GM19467 (cell line): ENCODE data around the gene CALB2.

Source experiments
- ATAC-seq: cut with Tn5 transposase; IDR thresholded peaks from one replicate; pipeline ENCODE4 v1.9.1; 2021; ENCODE audit warnings: mild to moderate bottlenecking, moderate library complexity; ENCODE audit not compliant: unreplicated experiment

Gene CALB2

GRCh38 chr16:71424626-71425025, 66.1 kb downstream of the CALB2 start:
- no peak for ATAC-seq

GRCh38 chr16:71425746-71426068, 67.2 kb downstream of the CALB2 start:
- no peak for ATAC-seq

GRCh38 chr16:71426069-71426879, 67.8 kb downstream of the CALB2 start:
- ATAC-seq = no peak

DNA sequence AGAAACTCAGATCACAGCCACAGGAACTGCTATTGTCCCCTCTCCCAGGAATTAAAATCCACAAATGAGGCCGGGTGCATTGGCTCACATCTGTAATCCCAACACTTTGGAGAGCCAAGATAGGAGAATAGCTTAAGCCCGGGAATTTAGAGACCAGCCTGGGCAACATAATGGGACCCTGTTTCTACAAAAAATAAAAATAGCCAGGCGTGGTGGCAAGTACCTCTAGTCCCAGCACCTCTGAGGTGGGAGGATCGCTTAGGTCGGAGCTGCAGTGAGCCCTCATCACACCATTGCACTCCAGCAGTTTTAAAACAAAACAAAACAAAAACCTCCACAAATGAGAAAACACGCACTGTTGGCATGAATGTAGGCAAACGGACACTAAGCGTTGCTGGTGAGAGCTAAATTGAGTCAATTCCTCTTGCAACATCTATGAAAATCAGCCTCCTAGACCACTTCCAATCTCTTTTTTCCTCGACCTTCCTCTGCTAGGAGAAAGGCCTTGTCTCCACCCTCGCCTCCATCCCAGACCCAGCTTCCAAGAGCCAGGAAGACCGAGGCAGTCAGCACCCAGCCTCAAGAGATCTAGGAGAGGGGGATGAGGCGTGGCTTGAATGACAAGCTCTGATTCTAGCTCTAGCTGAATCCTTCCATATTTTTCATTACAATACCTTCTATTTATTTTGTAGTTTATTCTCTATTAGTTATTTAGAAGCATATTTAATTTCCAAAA, 68.5 kb downstream of the CALB2 start:
- no peak for ATAC-seq

DNA sequence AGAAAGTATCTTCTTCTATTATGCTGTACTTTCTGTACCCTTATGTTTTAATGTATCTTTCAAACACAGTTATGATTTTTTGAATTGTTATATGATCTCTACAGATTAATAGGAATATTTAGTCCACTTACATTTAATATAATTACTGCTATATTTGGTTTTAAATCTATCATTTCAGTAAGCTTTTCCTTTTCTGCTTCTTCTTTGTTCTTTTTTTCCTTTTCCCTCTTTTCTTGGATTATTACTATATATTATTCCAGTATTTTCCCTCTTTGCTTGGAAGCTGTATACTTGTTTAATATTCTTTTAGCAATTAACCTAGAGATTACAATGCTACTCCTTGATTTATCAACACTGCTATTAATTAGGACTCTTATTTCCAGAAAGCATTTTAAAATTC, 69.9 kb downstream of the CALB2 start:
- ATAC-seq = no peak

DNA sequence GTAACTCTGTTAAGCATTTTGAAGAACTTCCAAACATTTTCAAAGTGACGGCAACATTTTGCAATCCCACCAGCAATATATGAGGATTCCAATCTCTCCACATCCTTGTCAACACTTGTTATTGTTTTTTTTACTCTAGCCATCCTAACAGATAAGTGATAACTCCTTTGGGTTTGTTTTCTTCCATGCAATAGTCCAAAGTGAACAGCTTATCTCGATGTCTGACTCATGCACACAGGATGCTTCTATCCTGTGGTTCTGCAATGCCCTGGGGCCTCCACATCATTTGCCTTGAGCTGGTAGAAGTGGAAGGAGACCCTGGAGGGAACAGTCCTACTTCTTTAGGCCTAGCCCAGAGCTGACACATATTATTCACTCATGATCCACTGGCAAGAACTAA, 70.4 kb downstream of the CALB2 start:
- ATAC-seq = no peak

GRCh38 chr16:71429581-71429980, 71.1 kb downstream of the CALB2 start:
- ATAC-seq = no peak

GRCh38 chr16:71430744-71431143, 72.2 kb downstream of the CALB2 start:
- no peak for ATAC-seq

GRCh38 chr16:71431176-71431575, 72.7 kb downstream of the CALB2 start:
- no peak for ATAC-seq

DNA sequence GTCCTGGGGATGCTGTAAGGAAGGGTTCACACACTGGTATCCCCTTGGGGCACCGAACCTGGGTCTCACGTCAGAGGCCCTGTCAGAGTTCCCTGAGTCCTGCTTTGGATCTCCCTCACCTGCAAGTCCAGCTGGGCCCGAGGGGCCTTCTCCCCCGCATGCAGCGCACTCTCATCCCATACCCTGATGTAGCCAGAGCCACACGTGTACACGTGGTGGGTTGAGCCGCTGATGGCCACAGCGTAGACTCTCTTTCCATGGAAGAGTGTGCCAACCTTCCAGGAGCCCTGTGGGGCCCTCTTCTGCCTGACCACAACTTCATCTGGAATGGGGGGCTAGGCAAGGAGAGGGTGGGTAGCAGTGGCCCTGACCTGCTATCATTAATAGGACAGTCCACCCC, 73.5 kb downstream of the CALB2 start:
- ATAC-seq = no peak

- ATAC-seq = no peak
These were observed 74.4 kb downstream of the CALB2 start for GRCh38 chr16:71432906-71433305.

DNA sequence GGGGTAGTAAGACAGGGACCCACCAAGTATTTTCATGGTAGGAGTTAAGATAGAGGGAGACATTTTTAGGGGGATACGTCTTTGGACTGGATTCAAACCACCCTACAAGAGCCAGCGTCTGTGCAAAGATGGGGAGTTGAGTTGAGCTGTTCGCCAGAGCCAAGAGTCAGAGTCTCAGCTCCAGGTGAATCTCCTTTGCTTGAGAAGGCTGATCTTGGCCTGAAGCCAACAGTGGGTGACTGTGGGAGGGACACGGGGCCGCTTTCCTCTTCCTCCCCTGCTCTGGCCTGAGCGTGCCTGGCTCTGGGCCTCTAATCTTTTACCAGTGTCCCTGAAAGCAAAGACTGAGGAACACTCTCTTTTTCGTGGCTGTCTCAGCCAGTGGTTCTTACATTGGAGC, 78.0 kb downstream of the CALB2 start:
- ATAC-seq = no peak

GRCh38 chr16:71439523-71439922, 81.0 kb downstream of the CALB2 start:
- no peak for ATAC-seq
